NCI-H446 treated with DMSO at 0.1 percent for 48 hours (cell line): Measurements from ENCODE around the gene IMMP1L.
"Not testable (repeated sequence)": the region's sequence is repeated elsewhere in the genome, so short reads cannot be mapped to it uniquely, and the experiment has no call there.

ENCODE experiments used
- DNase-seq: peaks from one replicate; lab custom pipeline; 2025; lab: John Stamatoyannopoulos, UW

Gene IMMP1L, protein sequence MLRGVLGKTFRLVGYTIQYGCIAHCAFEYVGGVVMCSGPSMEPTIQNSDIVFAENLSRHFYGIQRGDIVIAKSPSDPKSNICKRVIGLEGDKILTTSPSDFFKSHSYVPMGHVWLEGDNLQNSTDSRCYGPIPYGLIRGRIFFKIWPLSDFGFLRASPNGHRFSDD

DNA sequence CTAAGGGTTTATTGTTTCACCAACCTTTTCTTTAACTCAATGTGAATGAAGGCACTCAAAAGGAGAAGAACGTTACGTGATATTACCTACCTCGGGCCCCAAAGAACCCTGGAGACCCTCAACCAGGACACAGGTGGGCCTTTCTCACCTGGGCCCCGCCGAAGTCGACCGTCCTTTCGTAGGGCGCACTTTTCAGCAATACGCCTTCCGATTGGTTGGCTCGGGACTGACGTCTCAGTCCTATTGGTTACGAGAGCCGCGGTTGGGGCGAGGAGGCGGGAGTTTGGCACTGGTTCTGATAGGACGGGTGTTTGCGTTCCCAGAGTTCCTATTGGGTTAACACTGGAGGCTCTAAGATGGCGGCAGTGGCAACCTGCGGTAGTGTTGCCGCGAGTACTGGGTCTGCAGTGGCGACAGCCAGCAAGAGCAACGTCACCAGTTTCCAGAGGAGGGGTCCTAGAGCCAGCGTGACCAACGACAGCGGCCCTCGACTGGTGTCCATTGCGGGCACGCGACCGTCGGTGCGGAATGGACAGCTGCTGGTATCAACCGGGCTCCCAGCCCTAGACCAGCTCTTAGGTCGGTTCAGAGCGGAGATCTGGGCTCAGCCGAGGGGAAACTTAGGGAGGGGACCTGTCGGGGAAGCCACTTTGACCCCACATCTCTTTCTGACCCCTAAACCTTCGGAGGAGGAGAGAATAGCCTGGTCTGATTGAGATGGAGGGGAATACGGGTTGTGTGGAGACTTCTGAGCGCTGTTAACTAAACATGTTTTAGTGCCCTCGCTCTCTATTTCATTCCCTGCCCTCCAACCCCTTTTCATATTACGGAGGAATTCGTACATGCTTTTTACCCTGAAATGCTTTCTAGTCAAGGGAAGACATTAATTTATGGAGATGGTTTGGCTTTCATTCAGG, at the start of gene IMMP1L, which contains the start of gene ELP4:
IMMP1L (minus strand) TSS at position 194 of the 917 bp plus-strand sequence. CDS start 46,346 bp downstream, outside the sequence.
ELP4 (plus strand) TSS at position 339 of the 917 bp plus-strand sequence; CDS start at position 357, 18 bp downstream.
- DNase-seq = peak; percentile 97

DNA sequence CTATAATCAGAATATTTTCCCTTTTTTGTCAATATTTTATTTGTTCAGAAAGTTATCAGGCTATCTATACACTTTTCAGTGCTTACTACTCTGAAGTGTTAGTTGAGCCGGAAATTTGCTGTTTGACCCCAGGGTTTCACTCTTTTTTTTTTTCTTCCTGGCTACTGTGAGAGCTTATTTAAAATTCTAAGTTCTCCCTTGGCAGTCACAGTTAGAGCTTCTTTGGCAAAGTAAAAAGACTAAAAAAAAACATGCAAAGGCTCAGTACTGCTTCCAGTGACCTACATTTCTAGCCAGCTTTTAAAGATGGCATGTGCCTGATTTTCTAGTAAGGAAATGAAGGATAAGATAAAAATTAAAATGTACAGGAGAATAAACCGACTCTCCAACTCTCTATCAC, 48.6 kb upstream of the IMMP1L start:
- peak; percentile 68 for DNase-seq

DNA sequence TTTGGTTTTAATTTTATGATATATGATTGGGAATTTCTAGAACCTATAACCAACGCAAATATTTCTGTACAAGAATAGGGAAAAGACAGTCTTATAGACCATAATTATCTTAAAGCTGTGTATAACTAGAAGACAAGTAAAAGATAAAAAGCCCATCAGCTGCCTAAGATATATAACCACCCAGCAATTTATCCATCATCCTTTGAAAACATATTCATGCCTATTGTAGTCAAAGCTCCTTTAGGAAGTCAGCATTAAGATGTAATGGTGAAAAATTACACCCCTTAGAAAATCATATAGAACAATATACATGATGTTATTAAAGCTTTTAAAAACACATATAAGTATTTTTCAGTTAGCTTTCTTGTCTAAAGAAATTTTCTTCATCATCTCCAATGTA, 46.5 kb upstream of the IMMP1L start:
- DNase-seq = no peak

DNA sequence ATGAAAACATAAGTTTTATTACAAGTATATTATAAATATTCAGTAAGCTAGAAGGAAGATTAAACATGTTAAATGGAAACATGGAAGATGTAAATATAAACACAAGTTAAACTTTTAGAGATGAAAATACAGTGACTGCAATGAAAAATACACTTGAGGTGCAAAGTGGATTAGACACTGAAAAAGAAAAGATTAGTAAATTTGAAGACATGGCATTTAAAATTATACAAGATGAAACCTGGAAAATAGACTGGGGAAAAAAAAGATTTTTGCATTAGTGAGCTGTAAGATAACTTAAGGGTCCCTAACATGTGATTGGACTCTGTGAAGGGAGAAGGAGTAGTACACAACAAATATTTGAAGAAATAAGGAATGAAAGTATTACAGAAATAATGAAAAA, 33.4 kb upstream of the IMMP1L start:
- no peak for DNase-seq

DNA sequence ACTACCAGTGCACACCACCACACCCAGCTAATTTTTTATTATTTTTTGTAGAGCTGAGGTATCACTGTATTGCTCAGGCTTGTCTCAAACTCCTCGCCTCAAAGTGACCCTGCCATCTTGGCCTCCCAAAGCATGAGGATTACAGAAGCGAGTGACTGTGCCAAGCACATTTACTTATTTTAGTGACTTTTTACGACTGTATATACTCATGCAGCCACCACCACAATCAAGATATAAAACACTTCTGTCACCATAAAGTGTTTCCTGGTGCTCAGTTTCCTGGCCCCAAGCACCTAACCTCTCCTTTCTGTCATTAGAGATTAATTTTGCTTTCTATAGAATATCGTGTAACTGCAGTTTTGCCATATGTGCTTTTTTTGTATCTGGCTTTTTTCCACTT, 26.1 kb upstream of the IMMP1L start:
- no peak for DNase-seq

DNA sequence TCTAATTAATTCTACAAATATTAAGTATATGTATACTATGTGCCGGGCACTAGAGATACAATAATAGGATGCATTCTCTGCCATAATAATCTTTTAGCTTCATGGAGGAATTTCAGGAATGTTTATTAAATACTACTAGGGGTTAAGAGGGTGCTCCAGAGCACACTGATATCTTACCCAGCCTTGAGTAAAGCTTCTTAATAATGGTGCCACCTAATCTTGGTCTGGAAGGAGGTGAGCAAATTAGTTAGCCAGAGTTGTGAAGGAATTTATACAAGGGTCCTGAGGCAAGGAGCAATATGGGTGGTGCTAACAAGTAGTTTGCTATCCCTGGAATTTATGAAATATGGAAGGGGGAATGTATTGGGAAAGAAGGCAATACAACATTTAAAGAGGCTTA, 21.9 kb upstream of the IMMP1L start:
- DNase-seq = no peak

DNA sequence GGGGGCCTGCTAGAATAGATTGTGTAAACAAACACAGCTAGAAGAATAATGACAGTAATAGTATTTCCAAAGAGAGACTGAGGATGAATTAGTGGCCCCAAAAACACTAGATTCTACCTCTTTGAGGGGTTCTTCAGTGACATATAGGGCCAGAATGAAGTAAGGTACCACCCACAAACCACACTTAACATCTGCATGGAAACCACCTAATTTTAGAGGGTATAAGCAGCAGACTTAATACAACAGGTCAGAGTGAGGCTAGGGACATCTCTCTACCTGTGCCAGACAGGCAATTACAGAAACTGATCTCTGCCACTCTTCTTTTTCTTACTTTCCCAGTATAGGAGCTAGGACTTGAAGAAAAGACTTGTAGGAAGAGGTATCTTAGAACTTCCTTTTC, 20.3 kb upstream of the IMMP1L start:
- DNase-seq = no peak

DNA sequence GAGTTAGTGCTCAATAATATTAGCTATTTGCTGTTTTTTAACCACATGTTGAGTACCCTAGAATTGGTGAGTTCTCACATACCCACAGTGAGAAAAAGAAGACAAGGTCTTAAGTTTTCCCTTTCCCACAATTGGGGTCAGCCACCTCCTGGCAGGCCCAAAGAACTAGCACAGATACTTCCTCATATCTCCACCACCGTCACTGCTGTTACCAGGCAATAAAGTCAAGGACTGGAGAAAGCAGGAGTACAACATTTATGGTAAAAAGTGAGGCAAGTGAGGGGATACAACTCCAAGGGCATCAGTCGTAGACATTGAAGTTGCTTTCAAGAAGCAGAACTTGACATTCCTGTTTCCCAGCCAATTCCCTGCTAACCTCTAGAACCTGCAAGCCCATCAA, 19.8 kb upstream of the IMMP1L start:
- no peak for DNase-seq

DNA sequence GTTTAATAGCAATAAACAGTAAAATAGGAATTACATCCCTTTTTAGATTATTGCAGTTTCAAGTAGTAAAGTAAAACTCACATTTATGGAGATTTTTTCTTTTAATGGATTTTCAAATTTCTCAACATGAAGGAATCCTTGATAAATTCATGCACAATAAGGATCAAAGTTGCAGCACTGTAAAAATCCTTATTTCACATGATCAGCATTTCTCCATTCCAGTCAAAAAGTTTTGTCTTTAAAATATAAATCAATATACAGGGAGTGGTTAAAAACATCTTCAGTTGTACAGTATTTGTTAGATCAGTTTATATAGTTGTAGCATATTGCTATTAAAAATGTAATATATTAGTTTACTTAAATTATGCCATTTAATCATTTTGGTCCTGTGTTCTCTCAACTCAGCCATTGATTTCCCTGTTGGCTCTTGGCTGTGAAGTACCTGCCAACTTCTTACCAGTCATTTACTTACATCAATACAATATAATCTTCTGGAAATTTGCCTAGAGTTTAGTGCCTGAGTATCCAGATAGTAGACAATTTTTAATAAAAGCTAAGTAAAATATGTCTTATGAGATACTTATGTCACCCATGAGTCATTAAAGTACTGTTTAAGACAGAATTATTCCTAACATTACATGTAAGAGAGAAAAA, 12.2 kb upstream of the IMMP1L start:
- DNase-seq = peak; percentile 84

DNA sequence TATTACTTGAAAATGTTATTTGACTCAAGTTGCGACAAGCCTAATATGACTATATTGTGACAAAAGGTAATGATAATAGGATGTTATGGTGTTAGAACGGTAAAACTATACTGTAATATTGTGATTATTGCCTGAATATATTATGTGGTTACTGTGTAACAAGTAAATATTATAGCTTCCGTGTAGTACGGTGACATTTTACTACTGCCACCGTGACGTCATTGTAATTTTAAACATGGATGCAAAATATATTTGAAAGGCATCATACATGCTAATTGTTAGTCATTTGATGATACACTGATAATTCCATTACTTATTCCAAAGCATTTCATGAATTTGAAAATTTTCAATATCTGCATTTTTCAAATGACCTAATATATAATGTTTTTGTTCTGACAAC, 2.7 kb upstream of the IMMP1L start:
- DNase-seq = no peak

DNA sequence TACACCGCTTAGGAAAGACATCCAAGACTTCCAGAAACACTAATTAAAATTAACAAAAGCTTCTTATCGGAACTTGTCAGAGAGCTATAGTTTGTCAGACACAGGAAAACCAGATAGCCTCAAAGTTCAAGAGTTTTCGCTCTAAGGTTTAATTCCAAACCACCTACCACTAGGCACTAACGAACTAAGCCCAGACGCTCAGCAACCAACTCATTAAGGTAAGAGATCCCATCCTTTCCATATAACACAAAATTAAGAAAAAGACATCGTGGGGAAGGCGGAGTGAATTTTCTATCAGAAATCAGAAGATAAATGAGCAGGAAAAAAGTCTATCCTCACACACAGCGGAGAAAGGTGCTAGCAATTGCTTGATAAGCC, 382 bp downstream of the IMMP1L start:
- no peak for DNase-seq

DNA sequence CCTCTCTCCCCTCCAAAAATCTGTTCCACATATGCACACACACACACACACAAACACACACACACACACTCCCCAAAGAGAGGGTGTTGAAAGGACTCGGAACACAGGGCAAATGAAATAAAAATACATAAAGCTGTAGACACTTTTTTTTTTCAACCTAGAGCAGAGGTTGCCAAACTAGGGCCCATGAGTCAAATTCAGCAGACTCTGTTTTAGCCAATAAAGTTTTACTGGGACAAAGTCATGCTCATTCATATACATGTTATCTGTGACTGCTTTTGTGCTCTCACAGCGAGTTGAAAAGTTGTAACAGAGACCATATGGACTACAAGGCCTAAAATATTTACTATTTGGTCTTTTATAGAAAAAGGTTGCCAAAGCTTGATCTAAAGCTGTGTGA, 8.9 kb downstream of the IMMP1L start:
- no peak for DNase-seq

DNA sequence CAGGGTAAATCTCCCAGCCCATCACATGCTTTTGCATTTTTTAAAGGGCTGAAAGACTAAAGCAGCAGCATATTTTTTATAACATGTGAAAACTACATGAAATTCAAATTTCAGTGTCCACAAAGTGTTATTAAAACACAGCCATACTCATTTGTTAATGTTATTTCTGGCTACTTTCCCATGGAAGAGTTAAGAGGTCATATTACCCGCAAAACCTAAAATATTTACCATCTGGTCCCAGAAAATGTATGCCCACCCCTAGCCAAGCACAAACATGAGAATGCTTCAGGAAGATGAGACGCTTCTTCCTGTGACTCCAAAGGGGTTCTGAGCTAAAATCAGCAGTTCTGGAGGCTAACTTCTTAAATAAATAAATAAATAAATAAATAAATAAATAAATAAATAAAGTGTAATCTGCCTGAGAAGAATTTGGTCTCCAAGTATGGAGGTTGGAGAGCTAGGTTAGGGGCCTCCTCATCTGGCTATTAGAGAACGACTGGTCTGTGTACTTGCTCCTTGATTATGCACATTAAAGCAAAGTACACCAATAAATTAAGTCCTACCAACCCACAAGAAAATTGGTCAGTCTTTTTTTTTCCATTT, 9.7 kb downstream of the IMMP1L start:
- DNase-seq = peak; percentile 57

DNA sequence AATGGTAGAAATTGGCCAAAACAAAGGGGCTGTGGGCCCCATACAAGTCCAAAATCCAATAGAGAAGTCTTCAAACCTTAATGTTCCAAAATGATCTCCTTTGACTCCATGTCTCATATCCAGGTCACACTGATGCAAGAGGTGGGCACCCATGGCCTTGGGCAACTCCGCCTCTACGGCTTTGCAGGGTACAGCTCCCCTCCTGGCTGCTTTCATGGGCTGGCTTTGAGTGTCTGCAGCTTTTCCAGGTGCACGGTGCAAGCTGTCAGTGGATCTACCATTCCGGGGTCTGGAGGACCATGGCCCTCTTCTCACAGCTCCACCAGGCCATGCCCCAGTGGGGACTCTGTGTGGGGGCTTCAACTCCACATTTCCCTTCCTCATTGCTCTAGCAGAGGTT, 15.7 kb downstream of the IMMP1L start:
- not testable (repeated sequence) for DNase-seq

DNA sequence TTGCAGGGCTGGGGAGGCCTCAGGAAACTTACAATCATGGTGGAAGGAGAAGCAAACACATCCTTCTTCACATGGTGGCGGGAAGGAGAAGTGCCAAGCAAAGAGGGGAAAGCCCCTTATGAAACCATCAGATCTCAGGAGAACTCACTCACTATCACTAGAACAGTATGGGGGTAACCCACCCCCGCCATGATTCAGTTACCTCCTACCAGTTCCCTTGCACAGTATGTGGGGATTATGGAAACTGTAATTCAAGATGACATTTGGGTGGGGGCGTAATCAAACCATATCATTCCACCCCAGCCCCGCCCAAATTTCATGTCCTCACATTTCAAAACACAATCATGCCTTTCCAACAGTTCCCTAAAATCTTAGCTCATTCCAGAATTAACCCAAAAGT, 16.2 kb downstream of the IMMP1L start:
- DNase-seq = no peak

DNA sequence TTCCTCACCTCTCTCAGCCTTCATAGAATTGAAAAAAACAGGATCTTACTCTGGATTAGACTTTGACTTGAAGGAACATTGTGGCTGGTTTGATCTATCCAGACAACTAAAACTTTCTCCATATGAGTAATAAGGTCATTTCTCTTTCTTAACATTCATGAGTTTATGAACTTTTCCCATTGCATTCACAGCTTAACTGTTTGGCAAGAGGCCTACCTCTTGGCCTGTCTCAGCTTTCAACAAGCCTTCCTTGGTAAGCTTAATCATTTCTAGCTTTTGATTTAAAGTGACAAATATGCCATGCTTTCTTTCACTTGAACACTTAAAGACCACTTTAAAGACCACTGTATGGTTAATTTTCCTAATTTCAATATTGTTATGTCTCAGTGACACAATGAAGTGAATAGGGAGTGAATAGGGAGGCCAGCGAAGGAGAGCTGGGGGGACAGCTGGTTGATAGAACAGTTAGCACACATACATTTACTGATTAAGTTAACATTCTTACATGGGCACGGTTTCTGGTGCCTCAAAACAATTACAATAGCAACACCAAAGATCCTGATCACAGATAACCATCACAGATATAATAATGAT, 17.0 kb downstream of the IMMP1L start:
- DNase-seq = peak; percentile 27

DNA sequence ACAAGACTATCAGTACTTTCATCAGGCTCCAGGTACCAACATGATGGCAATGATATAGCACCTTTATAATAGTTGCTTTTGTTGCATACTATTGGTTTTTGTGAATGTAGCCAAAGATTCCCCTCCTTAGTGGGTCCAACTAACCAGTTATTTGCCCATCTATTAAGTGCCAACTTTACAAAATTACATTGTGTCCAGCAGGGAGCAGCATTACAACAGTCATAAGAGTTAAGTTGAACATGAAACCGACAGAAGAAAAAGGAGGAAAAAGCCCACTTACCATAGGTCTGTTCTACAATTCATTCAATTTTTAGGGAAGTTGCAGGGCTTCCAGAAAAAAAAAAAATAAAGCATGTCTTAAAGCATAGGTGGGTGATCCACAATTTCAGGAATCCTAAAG, 21.6 kb downstream of the IMMP1L start:
- peak; percentile 63 for DNase-seq

DNA sequence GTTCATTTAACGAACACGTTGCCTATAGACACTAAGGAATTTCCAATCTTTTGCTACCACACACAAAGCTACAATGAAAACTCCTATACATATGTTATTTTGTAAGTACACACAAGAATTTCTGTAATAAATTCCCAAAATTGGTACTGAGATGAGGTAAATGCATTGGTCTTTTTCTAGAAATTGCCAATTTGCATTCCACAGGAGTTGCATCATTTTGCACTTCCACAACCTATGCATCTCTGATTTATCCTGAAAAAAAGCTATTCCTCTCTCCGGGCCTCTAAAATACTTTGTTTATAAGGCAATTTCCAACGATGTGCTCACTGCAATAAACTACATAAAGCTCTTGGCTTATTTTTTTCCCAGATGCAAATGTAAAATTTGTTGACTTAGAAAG, 24.9 kb downstream of the IMMP1L start:
- DNase-seq = no peak

DNA sequence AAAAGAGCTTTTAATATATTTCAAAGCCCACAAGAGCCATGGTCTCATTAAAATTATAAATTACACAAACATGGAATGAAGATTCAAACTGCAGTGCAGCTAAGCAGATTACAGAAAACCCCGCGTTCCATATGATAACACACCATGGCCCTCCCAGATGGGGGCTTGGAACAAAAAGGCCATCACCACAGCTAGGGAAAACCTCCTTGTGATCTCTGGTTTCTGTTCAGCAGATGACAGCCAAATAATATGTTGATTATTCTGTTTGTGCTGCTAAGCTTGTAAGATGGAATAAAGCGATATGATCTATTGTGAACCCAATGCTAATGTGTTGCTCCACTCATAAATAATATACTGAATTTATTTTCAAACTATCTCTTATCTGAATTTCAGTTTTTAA, 28.5 kb downstream of the IMMP1L start:
- DNase-seq = no peak

DNA sequence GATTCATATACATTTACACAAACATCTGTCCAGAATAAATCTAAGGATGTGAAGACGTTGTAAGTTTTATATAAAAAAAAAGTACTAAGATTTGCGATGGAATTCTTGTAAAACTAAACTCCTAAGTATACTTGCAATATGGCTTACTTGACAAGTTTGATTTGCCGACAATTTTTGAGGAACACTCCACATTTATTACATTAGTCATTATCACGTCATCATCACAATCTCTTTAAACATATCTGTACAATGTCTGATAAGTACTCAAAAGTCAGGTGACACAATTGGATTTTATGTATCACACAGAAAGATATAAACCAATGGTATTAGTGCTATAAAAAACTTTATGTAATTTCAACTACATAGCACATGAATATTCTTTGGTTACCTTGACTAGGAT, 30.4 kb downstream of the IMMP1L start:
- DNase-seq = no peak

DNA sequence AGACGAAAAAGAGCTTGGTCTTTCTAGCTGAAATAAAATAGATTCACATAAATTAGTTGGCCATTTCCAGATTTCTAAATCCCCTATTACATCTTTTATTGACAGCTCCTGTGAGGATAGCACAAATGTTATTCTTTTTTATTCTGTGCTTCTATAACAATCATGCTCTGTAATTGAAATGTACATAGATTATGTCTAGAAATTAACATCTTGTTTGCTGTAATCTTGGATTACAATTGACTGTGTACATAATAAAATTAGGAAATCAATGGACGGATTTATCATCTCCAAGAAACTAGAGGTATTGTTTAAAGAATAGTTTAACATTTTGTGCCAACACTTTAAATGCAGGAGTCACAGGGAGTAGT, 31.2 kb downstream of the IMMP1L start:
- DNase-seq = no peak

DNA sequence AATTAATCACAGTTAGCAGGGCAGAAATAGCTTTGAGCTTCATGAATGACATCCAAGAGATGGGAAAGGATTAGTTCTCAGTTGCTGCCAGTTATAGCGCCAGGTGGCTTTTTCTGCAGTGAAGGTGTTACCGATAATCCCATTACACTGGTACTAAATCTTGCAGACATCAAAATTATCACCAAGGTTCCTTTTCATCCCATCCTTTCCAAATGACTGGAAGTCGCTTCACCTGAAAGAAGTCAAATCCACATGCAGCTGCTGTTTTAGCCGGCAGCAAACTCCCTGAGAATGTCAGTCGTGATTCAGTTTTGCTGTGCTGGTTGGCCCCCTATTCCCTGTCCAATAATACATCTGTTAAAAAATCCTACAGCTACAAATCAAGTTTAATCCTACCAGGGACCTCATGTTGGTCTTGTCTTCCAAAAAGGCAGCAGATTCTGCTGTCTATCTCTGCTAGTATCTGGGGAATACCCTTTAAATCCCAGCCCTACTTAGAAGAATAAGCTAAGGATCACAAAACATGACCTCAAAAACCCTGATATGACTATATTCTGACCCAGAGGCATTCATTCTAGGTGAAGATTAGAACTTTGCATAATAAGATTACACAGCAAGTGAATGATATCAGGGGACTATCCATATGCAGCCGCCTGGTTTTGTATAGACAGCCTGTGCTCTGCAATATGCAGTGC, 31.7 kb downstream of the IMMP1L start:
- DNase-seq = no peak
